HepG2 (cell line): ENCODE measurements around the gene CIAO2B. TPM values are rescaled to one million over a fixed set of nuclear protein-coding genes. Genes with fewer than 3 reads are reported as not detected.

ENCODE experiments used
- ETV5 ChIP-seq: IDR thresholded peaks from 2 replicates; pipeline ENCODE4 v1.6.1; 2018; ENCODE audit warnings: missing biosample characterization, missing genetic modification reagents, inconsistent platforms, borderline replicate concordance
- HDAC2 ChIP-seq: sonication (generic); formaldehyde crosslinking; IDR thresholded peaks from 2 replicates; pipeline ENCODE4 v1.4.0; 2020; ENCODE audit warnings: missing genetic modification reagents
- KDM3A ChIP-seq: IDR thresholded peaks from 2 replicates; pipeline ENCODE4 v1.6.1; 2018; ENCODE audit warnings: low read depth, missing compliant biosample characterization
- POLR2G ChIP-seq: fragments of 200-400 bp; formaldehyde crosslinking; IDR thresholded peaks from 2 replicates; pipeline ENCODE4 v1.6.1; 2018; ENCODE audit warnings: mild to moderate bottlenecking, low read depth, low read length, moderate library complexity
- RBAK ChIP-seq: sonication (generic); formaldehyde crosslinking; IDR thresholded peaks from 2 replicates; pipeline ENCODE4 v1.5.1; 2020; ENCODE audit warnings: mild to moderate bottlenecking, missing genetic modification reagents
- SPEN ChIP-seq: sonication (generic); formaldehyde crosslinking; IDR thresholded peaks from 2 replicates; pipeline ENCODE4 v1.5.1; 2020; ENCODE audit warnings: low read depth, mild to moderate bottlenecking, missing genetic modification reagents
- ZMAT3 ChIP-seq: sonication (generic); formaldehyde crosslinking; conservative IDR thresholded peaks from 2 replicates; pipeline ENCODE4 v1.7.0; 2021; ENCODE audit warnings: missing genetic modification reagents
- ZNF101 ChIP-seq: sonication (generic); formaldehyde crosslinking; IDR thresholded peaks from 2 replicates; pipeline ENCODE4 v1.4.0; 2020; ENCODE audit warnings: mild to moderate bottlenecking, low read depth, missing genetic modification reagents, borderline replicate concordance
- ZNF124 ChIP-seq: sonication (generic); formaldehyde crosslinking; IDR thresholded peaks from 2 replicates; pipeline ENCODE4 v1.4.0; 2020; ENCODE audit warnings: missing genetic modification reagents
- ZNF251 ChIP-seq: sonication (generic); formaldehyde crosslinking; IDR thresholded peaks from 2 replicates; pipeline ENCODE4 v1.9.0; 2021; ENCODE audit warnings: mild to moderate bottlenecking, missing genetic modification reagents
- ZNF441 ChIP-seq: sonication (generic); formaldehyde crosslinking; IDR thresholded peaks from 2 replicates; pipeline ENCODE4 v1.7.0; 2021; ENCODE audit warnings: missing genetic modification reagents, borderline replicate concordance
- ZSCAN12 ChIP-seq: sonication (generic); formaldehyde crosslinking; IDR thresholded peaks from 2 replicates; pipeline ENCODE4 v1.9.0; 2021; ENCODE audit warnings: mild to moderate bottlenecking, missing genetic modification reagents
- polyA plus RNA-seq, 8 experiments: library from polyadenylated mRNA; depleted of rRNA in 3 of 8; stranded (reverse) in 7 of 8; unstranded in 1 of 8; fragments of >200 nt; fragmentation: Illumina TruSeq in 4 of 8; extraction: Trizol in 4 of 8; gene quantifications; 2 replicates each; pipeline versions ENCODE4 v1.2.1 to v1.2.3, GENCODE V29; 2011 to 2016; ENCODE audit warnings: low read depth in 4 of 8, missing spikeins in 1 of 8, mixed read lengths in 1 of 8; ENCODE audit not compliant: insufficient read depth in 1 of 8
- total RNA-seq, 5 experiments: library from RNA; depleted of rRNA; stranded (reverse); fragments of >200 nt; fragmentation: Illumina TruSeq; extraction: Trizol; gene quantifications; 2 replicates each; pipeline ENCODE4 v1.2.3, GENCODE V29; 2016; ENCODE audit warnings: low read depth in 1 of 5
- TF ChIP-seq, protein P1 (sequence below): sonication (generic); formaldehyde crosslinking; IDR thresholded peaks from one replicate; pipeline ENCODE4 v1.5.1; 2020; ENCODE audit warnings: mild to moderate bottlenecking, missing genetic modification reagents; ENCODE audit errors: not compliant biosample characterization
- TF ChIP-seq, protein P2 (sequence below): sonication (generic); formaldehyde crosslinking; IDR thresholded peaks from 2 replicates; pipeline ENCODE4 v1.8.0; 2022; ENCODE audit warnings: missing genetic modification reagents, low read depth, mild to moderate bottlenecking, borderline replicate concordance
- TF ChIP-seq, protein P3 (sequence below): sonication (generic); IDR thresholded peaks from 2 replicates; pipeline ENCODE4 v1.6.1; 2016; ENCODE audit warnings: low read depth, borderline replicate concordance
- TF ChIP-seq, protein P4 (sequence below): sonication (generic); formaldehyde crosslinking; IDR thresholded peaks from 2 replicates; pipeline ENCODE4 v1.8.0; 2022; ENCODE audit warnings: mild to moderate bottlenecking, missing genetic modification reagents

CIAO2B gene
- total and polyA plus RNA-seq, 2 of the 13 experiments (the other 11 are each of a cell fraction or from before 2014, with no cell fraction given), result 157 to 293 TPM

DNA sequence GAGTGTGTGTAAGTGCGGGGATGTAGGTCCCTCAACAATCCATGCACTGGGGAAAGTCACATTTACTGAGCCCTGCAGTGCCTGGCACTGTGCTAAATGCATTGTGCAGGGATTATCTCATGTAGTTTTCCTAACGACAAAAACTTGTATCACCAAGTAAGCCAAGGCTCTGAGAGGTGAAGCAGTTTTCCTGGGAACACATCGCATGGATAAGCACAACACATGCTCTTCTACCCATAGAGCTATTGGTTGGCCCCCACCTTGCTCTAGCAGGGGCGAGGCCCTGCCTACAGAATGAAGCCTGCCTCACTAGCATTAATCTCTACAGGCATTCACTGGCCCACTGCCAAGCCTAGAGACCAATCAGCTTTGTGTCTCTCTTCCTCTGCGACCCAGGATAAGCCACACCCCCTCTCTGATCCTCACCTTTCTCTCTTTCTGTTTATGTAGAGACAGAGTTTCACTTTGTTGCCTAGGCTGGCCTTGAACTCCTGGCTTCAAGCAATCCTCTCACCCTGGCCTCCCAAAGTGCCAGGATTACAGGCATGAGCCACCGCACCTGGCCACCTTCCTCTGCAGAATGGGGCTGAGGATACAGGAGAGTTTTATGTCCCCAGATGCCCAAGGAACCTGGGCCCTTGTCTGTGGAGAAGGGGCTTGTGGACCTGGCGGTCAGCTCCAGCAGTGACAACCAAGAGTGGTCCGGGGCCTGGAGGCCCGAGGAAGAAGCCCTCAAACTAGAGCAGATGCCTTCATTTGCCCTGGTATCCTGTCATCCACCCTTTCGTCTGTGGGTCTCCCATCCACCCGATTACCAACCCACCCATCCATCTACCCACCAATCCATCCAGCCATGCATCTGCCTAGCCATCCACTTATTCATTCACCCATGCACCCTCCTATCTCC, 28.3 kb downstream of the CIAO2B start (continued):
- TF ChIP-seq ZMAT3 (CRISPR knock-in tag) (no peak), POLR2G (no peak), HDAC2 (CRISPR knock-in tag) (peak; percentile 95), RBAK (CRISPR knock-in tag) (no peak), ZNF124 (CRISPR knock-in tag) (no peak), ETV5 (CRISPR knock-in tag) (peak; percentile 36; the same call in 1 of the 2 replicates), ZNF101 (no peak), SPEN (CRISPR knock-in tag) (peak; percentile 56; the same call in 1 of the 2 replicates), ZSCAN12 (CRISPR knock-in tag) (no peak), ZNF441 (CRISPR knock-in tag) (no peak), KDM3A (CRISPR knock-in tag) (0 out of 2 replicates have a peak, but pooled peaks have one; percentile 30), ZNF251 (no peak)
- TF ChIP-seq, protein P1, sequence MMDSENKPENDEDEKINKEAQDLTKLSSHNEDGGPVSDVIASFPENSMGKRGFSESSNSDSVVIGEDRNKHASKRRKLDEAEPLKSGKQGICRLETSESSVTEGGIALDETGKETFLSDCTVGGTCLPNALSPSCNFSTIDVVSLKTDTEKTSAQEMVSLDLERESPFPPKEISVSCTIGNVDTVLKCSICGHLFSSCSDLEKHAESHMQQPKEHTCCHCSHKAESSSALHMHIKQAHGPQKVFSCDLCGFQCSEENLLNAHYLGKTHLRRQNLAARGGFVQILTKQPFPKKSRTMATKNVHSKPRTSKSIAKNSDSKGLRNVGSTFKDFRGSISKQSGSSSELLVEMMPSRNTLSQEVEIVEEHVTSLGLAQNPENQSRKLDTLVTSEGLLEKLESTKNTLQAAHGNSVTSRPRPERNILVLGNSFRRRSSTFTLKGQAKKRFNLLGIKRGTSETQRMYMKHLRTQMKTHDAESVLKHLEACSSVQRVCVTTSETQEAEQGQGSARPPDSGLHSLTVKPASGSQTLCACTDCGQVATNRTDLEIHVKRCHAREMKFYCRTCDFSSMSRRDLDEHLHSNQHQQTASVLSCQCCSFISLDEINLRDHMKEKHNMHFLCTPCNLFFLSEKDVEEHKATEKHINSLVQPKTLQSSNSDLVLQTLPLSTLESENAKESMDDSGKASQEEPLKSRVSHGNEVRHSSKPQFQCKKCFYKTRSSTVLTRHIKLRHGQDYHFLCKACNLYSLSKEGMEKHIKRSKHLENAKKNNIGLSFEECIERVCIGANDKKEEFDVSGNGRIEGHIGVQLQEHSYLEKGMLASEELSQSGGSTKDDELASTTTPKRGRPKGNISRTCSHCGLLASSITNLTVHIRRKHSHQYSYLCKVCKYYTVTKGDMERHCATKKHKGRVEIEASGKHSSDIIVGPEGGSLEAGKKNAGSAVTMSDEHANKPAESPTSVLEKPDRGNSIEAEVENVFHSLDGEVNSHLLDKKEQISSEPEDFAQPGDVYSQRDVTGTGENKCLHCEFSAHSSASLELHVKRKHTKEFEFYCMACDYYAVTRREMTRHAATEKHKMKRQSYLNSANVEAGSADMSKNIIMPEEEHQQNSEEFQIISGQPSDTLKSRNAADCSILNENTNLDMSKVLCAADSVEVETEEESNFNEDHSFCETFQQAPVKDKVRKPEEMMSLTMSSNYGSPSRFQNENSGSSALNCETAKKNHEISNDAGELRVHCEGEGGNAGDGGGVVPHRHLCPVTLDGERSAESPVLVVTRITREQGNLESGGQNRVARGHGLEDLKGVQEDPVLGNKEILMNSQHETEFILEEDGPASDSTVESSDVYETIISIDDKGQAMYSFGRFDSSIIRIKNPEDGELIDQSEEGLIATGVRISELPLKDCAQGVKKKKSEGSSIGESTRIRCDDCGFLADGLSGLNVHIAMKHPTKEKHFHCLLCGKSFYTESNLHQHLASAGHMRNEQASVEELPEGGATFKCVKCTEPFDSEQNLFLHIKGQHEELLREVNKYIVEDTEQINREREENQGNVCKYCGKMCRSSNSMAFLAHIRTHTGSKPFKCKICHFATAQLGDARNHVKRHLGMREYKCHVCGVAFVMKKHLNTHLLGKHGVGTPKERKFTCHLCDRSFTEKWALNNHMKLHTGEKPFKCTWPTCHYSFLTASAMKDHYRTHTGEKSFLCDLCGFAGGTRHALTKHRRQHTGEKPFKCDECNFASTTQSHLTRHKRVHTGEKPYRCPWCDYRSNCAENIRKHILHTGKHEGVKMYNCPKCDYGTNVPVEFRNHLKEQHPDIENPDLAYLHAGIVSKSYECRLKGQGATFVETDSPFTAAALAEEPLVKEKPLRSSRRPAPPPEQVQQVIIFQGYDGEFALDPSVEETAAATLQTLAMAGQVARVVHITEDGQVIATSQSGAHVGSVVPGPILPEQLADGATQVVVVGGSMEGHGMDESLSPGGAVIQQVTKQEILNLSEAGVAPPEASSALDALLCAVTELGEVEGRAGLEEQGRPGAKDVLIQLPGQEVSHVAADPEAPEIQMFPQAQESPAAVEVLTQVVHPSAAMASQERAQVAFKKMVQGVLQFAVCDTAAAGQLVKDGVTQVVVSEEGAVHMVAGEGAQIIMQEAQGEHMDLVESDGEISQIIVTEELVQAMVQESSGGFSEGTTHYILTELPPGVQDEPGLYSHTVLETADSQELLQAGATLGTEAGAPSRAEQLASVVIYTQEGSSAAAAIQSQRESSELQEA (CRISPR knock-in tag), result no peak
- TF ChIP-seq, protein P2, sequence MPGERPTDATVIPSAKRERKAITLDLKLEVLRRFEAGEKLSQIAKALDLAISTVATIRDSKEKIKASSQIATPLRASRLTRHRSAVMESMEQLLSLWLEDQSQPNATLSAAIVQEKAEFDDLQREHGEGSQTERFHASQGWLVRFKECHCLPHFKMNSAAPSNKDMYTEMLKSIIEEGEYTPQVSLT (CRISPR knock-in tag), result peak; percentile 7; the same call in 1 of the 2 replicates
- TF ChIP-seq, protein P3, sequence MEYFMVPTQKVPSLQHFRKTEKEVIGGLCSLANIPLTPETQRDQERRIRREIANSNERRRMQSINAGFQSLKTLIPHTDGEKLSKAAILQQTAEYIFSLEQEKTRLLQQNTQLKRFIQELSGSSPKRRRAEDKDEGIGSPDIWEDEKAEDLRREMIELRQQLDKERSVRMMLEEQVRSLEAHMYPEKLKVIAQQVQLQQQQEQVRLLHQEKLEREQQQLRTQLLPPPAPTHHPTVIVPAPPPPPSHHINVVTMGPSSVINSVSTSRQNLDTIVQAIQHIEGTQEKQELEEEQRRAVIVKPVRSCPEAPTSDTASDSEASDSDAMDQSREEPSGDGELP, result 0 out of 2 replicates have a peak, but pooled peaks have one; percentile 53
- TF ChIP-seq, protein P4, sequence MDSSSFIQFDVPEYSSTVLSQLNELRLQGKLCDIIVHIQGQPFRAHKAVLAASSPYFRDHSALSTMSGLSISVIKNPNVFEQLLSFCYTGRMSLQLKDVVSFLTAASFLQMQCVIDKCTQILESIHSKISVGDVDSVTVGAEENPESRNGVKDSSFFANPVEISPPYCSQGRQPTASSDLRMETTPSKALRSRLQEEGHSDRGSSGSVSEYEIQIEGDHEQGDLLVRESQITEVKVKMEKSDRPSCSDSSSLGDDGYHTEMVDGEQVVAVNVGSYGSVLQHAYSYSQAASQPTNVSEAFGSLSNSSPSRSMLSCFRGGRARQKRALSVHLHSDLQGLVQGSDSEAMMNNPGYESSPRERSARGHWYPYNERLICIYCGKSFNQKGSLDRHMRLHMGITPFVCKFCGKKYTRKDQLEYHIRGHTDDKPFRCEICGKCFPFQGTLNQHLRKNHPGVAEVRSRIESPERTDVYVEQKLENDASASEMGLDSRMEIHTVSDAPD (CRISPR knock-in tag), result no peak; the same call in 1 of the 2 replicates
